CD4-positive, alpha-beta T cell treated with Interleukin-2 at 100 ng/mL for 4 hours (primary cell): ENCODE data around the gene XXYLT1.
"Not testable (repeated sequence)": the region's sequence is repeated elsewhere in the genome, so short reads cannot be mapped to it uniquely, and the experiment has no call there.

ENCODE experiments used
- DNase-seq: peaks from one replicate; pipeline ENCODE4 v3.0.0-alpha.2; 2020; ENCODE audit warnings: low spot score

The XXYLT1 gene

DNA sequence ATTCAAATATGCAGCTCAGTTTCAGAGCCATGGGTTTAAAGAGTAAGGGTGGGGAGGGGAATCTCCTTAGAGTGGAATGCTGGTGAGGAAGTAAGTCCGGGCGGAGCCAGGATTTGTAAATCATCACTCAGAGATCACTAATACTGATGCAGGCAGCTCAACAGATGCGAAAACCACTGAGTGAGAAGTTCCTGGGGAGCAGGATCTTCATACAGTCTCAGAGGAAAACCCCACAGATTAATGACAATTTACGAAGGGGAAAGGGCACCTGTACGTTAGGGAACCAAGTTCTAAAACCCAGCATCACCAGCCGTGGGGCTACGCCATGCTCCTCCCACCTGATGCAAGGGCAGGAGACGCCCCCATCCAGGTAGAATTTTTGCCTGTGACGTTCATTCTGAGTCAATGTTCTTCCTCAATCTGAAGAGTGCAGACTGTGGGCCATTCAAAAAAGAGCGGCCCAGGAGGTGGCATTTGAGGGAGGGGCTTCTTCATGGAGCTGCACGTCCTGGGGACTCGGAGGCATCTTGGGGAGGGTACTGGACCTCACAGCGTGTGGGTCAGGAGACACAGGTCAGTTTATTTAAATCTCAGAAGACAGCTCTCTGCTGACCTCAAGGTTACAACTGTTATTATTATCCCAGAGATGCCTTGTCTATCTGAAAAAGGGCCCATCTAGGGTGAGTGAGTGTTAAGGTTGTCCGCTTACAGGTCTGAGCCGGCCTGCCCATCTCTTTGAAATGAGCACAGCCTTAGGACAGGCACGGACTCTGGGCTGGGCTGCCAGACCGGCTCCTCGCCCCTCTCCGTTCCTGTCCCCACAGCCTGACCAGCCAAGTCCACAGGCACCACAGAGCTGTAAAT lies 228.0 kb downstream of the XXYLT1 start:
- no peak for DNase-seq

DNA sequence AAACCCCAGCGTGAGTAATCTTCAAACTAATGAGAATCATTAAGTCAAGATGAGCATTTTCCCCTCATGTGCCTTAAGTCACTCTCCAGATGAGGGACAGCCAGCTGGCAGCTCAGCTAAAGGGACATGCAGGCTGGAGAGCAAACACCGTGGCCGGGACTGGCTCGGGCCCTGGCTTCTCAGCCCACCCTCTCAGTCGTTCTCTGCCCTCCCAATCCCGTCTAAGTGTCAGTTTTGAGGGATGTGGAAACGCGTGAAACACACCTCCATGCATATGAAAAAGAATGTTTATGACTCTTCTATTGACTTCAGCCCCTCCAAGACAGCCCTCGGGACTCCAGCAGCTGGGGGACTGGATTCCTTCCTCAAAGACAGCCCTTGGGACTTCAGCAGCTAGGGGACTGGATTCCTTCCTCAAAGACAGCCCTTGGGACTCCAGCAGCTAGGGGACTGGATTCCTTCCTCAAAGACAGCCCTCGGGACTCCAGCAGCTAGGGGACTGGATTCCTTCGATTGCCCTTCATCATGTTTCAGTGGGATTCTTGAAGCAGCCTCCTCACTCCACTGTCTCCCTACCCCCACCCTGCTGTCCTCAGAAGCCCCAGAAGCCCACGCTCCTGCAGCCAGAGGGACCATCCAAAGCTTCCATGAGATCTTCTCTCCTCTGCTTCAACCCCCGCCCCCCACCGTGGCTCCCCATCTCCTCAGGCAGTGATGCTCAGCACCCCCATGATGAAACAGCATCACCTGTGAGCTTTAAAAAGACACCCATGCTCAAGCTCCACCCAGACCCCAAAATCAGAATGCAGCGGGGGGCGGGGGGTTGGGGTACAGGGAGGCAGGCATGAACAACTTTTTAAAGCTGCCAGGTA lies 228.9 kb downstream of the XXYLT1 start:
- no peak for DNase-seq

DNA sequence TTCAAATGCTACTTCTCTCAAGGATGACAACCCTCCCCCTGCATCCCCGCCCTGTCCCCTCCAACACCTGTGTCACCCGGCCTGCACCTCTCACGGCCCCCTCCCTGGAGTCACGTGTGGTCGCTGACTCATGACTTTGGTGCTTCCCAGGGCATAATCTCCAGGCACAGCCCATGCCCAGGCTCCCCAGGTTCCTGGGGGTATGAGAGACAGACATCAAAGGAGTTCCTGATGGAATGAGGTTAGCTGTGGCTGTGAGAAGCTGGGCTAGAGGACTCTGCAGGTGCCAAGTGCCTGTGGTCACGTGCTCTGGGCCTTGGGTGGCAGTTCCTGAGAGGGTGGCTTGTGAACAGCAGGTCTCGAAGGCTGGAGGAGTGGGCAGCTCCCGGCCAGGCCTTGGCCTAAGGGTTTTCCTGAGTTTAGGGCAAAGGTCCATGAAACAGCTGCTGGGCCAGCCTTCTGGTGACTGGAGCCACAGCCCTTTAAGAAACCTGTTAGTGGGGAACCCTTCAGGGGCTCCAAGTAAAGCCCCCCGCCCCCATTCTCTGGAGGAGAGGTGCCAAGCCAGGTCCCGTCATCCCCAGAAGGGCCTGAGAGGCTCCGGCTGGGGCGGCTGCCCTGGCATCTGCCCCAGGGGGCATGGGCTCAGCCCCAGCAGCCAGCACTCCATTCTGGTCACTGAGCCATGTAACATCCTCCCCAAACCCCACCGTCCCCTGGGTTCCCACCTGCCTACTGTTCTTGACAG lies 230.0 kb downstream of the XXYLT1 start:
- no peak for DNase-seq

GRCh38 chr3:195040094-195040493 lies 230.9 kb downstream of the XXYLT1 start:
- DNase-seq = no peak

DNA sequence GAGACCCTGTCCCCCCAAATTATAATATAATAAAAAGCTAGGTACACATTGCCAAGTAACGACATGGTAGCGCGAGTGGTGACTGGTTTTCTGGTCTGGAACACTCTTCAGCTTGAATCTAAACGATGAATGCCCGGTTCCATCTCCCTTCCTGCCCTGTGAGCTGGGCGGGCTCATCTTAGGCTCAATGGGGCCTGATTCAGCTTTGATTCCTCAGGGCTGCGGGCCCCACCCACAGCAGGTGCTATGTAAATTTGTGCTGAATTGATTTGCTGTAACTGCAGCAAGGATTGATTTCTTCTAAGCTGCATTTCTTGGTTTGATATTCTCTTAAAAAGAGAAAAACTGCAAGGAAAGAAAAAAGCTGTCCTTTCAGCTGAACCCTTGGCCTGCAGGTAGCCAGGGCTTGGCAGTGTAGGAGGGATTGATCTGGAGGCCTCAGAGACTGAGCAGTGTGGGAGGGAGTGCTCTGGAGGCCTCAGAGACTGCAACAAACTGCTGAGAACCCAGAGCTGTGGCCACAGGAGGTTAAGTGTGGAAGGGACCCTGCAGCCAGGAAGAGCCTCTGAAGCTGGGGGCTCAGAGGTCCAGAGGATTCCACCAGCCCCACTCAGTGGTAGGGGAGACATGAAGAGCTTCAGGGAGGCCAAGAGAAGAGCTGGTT lies 231.6 kb downstream of the XXYLT1 start:
- no peak for DNase-seq

DNA sequence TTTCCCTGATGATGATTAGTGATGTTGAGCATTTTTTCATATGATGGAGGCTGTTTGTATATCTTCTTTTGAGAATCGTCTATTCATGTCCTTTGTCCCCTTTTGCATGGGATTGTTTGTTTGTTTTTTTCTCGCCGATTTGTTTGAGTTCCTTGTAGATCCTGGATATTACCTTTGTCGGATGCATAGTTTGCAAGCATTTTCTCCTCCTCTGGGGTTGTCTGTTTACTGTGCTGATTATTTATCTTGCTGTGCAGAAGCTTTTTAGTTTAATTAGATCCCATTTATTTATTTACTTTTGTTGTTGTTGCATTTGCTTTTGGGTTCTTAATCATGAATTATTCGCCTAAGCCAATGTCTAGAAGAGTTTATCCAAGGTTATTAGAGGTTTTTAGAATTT lies 232.8 kb downstream of the XXYLT1 start:
- DNase-seq = no peak

- DNase-seq = not testable (repeated sequence)
These were observed 233.4 kb downstream of the XXYLT1 start for GRCh38 chr3:195037586-195037985.

- no peak for DNase-seq
These were observed 234.0 kb downstream of the XXYLT1 start for GRCh38 chr3:195036974-195037373.

GRCh38 chr3:195036574-195036973 lies 234.4 kb downstream of the XXYLT1 start:
- no peak for DNase-seq

GRCh38 chr3:195036203-195036505 lies 234.8 kb downstream of the XXYLT1 start:
- no peak for DNase-seq

DNA sequence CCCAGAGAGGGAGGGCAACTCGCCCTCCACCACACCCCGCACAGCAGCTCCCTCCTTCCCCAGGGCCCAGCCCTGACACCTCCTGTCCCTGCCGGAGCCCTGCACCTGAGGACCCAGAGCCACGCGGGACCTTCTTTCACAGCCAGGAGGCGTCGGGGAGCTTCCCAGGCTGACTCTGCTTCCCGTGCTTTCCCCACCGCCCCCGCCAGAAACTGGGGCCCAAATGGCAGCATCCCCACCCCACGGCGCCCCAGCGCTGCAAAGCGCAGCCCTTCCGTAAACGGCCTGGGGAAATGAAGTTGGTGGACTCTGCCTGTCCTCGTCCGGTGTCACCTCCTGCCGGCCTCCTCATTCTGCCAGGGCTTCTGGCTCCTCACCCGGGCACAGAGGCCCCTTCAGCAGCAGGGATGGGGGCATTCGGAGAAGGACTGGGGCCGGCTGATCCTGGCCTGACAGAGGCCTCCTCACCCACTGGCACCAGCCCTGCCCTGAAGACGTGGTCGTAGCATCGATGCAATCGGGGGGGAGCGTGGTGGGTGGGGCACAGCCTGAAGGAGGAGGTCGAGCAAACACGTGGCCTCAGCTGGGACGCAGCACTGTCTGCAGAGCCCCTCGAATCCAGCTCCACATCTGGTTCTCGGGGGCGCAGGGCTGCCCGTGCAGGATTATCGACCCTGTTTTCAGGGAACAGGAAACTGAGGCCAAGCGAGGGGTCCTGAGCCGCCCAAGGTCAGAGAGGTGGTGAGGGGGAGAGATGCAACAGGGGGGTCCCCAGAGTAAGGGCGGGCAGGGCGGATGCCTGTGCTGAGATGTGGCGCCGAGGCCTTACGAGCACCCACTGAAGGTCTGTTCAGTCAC lies 235.4 kb downstream of the XXYLT1 start:
- no peak for DNase-seq

GRCh38 chr3:195034541-195034940 lies 236.4 kb downstream of the XXYLT1 start:
- no peak for DNase-seq

GRCh38 chr3:195034101-195034500 lies 236.9 kb downstream of the XXYLT1 start:
- no peak for DNase-seq

DNA sequence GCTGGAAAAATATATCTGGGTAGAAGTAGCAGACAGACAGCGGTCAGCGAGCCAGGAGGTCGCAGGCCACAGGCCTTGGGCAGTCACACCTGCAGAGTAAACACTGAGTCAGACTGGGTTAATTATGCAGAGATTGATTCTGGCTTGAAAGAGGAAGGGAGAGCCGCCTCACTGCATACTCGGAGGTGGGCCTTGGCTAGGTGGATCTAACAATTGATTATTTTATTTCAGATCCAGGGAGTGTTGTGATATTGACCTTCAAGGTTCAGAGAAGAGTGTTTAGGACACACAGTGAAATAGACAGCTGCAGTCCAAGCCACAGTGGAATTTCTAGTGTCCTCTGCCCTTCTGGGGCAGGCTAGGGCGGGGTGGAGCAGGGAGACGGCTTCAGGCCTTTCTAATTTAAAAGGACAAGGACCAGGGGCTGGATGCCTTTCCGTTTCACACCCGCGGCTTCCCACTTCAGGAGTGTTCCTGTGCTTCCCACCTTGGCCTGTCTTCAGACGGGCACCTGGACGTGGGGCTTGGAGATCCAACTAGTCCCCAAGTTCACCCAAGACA lies 237.3 kb downstream of the XXYLT1 start:
- no peak for DNase-seq

- no peak for DNase-seq
These were observed 238.0 kb downstream of the XXYLT1 start for GRCh38 chr3:195032955-195033354.

- no peak for DNase-seq
These were observed 238.7 kb downstream of the XXYLT1 start for GRCh38 chr3:195032106-195032759.

DNA sequence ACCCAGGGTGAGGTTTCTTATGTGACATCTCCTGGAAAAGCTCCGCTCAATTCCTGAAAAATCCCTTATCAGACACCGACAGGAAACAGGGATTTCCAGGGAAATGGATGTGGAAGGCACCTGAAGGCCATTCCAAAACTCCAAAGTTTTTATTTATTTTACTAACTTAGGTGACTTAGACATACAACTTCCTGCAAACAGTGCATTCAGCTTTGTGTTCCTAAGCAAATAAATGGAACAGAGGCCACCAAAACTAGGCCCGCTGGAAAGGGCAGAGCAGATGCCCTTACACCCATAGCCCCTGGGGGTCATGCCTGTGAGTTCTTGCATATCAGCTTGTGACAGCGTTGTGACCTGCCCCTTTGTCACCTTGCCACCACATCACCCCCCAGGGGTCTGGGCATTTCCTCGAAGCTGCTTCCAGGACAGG lies 239.4 kb downstream of the XXYLT1 start:
- no peak for DNase-seq

DNA sequence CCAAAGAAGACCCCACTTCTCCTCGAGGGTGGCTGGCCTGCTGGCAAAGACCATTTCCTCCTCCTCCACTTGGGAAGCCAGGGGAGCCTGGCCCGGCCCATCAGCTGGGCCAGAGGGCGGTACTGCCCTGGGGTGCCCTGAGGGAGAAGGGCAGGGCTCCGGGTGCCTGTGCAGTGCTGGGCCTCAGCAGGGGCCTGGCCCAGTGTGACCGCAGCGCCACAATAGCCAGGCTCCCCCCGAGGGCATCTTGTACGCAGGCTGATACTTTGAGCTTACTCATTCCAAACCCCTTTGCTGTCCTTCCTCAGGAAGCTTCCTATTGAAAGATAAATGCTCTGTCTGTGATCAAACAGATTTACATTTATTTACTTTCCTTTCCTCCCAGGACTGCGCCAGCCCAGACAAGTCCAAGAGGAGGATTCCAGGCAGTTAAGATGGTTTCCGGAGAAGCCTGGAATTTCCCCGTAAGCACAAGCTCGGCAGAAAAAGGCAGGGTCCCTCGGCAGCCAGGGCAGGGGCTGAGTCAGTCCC lies 240.1 kb downstream of the XXYLT1 start:
- DNase-seq = no peak

DNA sequence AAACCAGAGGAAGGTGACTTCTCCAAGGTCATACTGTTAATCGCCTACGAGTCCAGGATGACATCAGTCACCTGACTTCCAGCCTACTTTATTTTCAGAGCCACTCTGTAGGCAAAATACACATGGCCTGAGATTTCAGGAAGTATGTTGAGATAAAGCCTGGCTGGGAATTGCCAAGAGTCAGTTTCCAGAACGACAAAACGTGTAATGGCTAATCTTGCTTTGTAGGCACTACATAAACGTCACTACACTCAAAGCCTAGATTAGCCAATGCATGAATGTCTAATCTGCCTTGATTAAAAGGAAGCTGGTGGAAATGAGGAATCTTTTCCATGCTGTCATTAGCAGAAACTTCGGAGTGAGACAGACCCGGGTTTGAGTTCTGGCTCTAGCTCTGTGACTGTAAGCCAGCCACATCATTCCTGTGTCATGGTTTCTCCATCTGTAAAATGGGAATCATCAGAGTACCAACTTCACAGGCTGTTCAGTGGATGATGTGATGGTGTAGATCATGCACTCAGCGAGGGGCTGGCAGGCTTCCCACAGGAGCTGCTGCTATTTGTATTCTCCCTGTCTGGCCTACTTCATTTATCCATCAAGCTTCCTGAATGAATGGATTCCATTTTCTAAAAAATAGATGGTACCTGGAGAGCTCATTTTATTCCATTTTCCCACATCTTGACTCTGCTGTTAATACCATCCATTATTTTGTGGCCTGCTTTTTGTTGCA lies 241.9 kb downstream of the XXYLT1 start:
- no peak for DNase-seq
